Astrocyte (in vitro differentiated cells and primary cell): ENCODE results near the gene USP34. TPM values are rescaled to one million over a fixed set of nuclear protein-coding genes. Genes with fewer than 3 reads are reported as not detected.
"Not testable (repeated sequence)": the region's sequence is repeated elsewhere in the genome, so short reads cannot be mapped to it uniquely, and the experiment has no call there.

ENCODE experiments used
- DNase-seq: peaks from one replicate; pipeline ENCODE4 v3.0.0-alpha.2; 2010; ENCODE audit warnings: low read depth
- FAIRE-seq: peaks from 2 replicates; lab custom pipeline; 2011; peaks lifted over from hg19 to GRCh38; lab: Jason Lieb, UNC
- H2AFZ ChIP-seq: 2 replicates; pipeline ENCODE4 v1.6.0; 2012; ENCODE audit warnings: low read depth, low read length, inconsistent platforms
- H3K27ac ChIP-seq: 2 replicates; pipeline ENCODE4 v1.5.1; 2011; ENCODE audit warnings: low read depth, low read length, inconsistent platforms
- H3K27me3 ChIP-seq: 2 replicates; pipeline ENCODE4 v1.6.0; 2011; ENCODE audit warnings: low read length, inconsistent platforms; ENCODE audit not compliant: insufficient read depth
- H3K36me3 ChIP-seq: 2 replicates; pipeline ENCODE4 v1.5.1; 2011; ENCODE audit warnings: low read length, inconsistent platforms; ENCODE audit not compliant: insufficient read depth
- H3K4me1 ChIP-seq: 2 replicates; pipeline ENCODE4 v1.5.1; 2011; ENCODE audit warnings: low read length, inconsistent platforms; ENCODE audit not compliant: insufficient read depth
- H3K4me2 ChIP-seq: 2 replicates; pipeline ENCODE4 v1.6.0; 2012; ENCODE audit warnings: low read length, inconsistent platforms
- H3K4me3 ChIP-seq: 2 replicates; pipeline ENCODE4 v1.5.1; 2011; ENCODE audit warnings: low read depth, mild to moderate bottlenecking, low read length, inconsistent platforms; ENCODE audit not compliant: insufficient read depth
- H3K79me2 ChIP-seq: 2 replicates; pipeline ENCODE4 v1.6.0; 2012; ENCODE audit warnings: mild to moderate bottlenecking, low read length, inconsistent platforms; ENCODE audit not compliant: insufficient read depth
- H3K9ac ChIP-seq: 2 replicates; pipeline ENCODE4 v1.6.0; 2012; ENCODE audit warnings: mild to moderate bottlenecking, low read length, inconsistent platforms
- H3K9me3 ChIP-seq: 2 replicates; pipeline ENCODE4 v1.5.1; 2012; ENCODE audit warnings: low read depth, mild to moderate bottlenecking, low read length, inconsistent platforms; ENCODE audit not compliant: insufficient read depth
- H4K20me1 ChIP-seq: 2 replicates; pipeline ENCODE4 v1.6.0; 2012; ENCODE audit warnings: low read length, inconsistent platforms; ENCODE audit not compliant: insufficient read depth
- H3K27ac Mint-ChIP-seq: one replicate; pipeline ENCODE4 v1.8.0; 2021; ENCODE audit warnings: mild to moderate bottlenecking, mixed read lengths; ENCODE audit not compliant: unreplicated experiment
- H3K27me3 Mint-ChIP-seq: one replicate; pipeline ENCODE4 v1.8.0; 2021; ENCODE audit warnings: low read depth, mixed read lengths; ENCODE audit not compliant: unreplicated experiment
- H3K36me3 Mint-ChIP-seq: one replicate; pipeline ENCODE4 v1.8.0; 2021; ENCODE audit warnings: low read depth, mixed read lengths; ENCODE audit not compliant: unreplicated experiment
- H3K4me1 Mint-ChIP-seq: one replicate; pipeline ENCODE4 v1.8.0; 2021; ENCODE audit warnings: low read depth, mixed read lengths; ENCODE audit not compliant: unreplicated experiment
- H3K4me3 Mint-ChIP-seq: one replicate; pipeline ENCODE4 v1.8.0; 2021; ENCODE audit warnings: mild to moderate bottlenecking, moderate library complexity, mixed read lengths; ENCODE audit not compliant: unreplicated experiment
- H3K9me3 Mint-ChIP-seq: one replicate; pipeline ENCODE4 v1.8.0; 2021; ENCODE audit warnings: mild to moderate bottlenecking, mixed read lengths; ENCODE audit not compliant: unreplicated experiment
- EZH2 ChIP-seq: IDR thresholded peaks from 2 replicates; pipeline ENCODE4 v1.6.1; 2012; ENCODE audit warnings: mild to moderate bottlenecking, low read length, inconsistent platforms; ENCODE audit not compliant: insufficient read depth
- total RNA-seq: library from RNA; stranded (reverse); gene quantifications from 2 replicates; pipeline ENCODE4 v1.2.1, GENCODE V29; 2021
- TF ChIP-seq, protein P1 (sequence below): IDR thresholded peaks from 2 replicates; pipeline ENCODE4 v1.5.1; 2011; ENCODE audit warnings: low read depth, mild to moderate bottlenecking, inconsistent platforms, low read length, moderate library complexity; ENCODE audit not compliant: insufficient read depth

Gene USP34
- total RNA-seq, 1 donor from 2014 or later: 99.9 TPM

DNA sequence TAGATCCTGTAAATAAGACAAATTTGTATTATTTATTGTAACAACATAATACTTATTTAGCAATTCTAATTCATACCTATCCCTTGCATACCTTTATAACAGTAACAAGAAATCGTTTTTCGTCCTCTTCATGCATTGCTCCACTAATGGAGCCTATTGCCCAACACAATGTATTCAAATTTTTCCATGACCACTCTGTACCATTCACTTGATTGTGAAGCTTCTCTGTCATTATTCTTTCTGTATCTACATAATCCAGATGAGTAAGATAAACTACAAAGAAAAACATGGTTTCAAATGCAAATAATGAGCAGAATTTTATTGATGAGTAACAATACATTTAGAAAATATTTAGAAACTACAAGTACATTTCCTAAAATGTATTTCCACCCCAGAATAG lies 21.6 kb upstream of the USP34 start:
- Histone ChIP-seq H3K36me3 (peaks cover 66% of the 10 kb centered on the region), H3K27me3 (no peaks in the 10 kb centered on the region), H3K4me2 (no peak overlapping the region), H3K4me3 (no peak overlapping the region), H3K79me2 (peaks cover 42% of the 10 kb centered on the region), H3K9me3 (no peaks in the 10 kb centered on the region), H4K20me1 (peaks cover 24% of the 10 kb centered on the region), H3K27ac (no peak overlapping the region), H3K9ac (no peak overlapping the region), H2AFZ (no peak overlapping the region), H3K4me1 (no peaks in the 10 kb centered on the region)
- no peaks in the 10 kb centered on the region for H3K9me3 Mint-ChIP-seq
- H3K4me3 Mint-ChIP-seq: no peak overlapping the region
- peaks cover 17% of the 10 kb centered on the region for H3K36me3 Mint-ChIP-seq
- FAIRE-seq (no peak), DNase-seq (no peak)
- H3K4me1 Mint-ChIP-seq: peaks cover 6% of the 10 kb centered on the region
- no peak overlapping the region for H3K27ac Mint-ChIP-seq
- H3K27me3 Mint-ChIP-seq: no peaks in the 10 kb centered on the region
- TF ChIP-seq, protein P1, sequence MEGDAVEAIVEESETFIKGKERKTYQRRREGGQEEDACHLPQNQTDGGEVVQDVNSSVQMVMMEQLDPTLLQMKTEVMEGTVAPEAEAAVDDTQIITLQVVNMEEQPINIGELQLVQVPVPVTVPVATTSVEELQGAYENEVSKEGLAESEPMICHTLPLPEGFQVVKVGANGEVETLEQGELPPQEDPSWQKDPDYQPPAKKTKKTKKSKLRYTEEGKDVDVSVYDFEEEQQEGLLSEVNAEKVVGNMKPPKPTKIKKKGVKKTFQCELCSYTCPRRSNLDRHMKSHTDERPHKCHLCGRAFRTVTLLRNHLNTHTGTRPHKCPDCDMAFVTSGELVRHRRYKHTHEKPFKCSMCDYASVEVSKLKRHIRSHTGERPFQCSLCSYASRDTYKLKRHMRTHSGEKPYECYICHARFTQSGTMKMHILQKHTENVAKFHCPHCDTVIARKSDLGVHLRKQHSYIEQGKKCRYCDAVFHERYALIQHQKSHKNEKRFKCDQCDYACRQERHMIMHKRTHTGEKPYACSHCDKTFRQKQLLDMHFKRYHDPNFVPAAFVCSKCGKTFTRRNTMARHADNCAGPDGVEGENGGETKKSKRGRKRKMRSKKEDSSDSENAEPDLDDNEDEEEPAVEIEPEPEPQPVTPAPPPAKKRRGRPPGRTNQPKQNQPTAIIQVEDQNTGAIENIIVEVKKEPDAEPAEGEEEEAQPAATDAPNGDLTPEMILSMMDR: no peak
- TF ChIP-seq EZH2: no peak

DNA sequence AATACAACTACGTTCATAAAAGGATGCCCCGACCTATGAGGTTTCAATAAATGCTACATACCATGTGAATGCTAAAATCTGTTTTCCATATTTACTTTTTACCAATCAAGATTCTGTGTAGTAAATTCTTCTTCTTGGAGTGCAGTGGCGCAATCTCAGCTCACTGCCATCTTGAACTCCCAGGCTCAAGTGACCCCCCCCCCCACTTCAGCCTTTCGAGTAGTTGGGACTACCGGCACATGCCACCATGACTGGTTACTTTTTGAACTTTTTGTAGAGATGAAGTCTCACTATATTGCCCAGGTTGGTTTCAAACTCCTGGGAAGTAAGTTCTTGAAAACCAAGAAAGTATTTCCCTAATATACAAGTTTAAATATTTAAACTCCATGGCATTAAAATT lies 14.4 kb upstream of the USP34 start:
- H4K20me1 ChIP-seq: peaks cover 37% of the 10 kb centered on the region
- no peak overlapping the region for H3K9ac ChIP-seq
- no peaks in the 10 kb centered on the region for H3K27me3 ChIP-seq
- H3K79me2 ChIP-seq: peaks cover 46% of the 10 kb centered on the region
- DNase-seq (no peak), FAIRE-seq (no peak)
- no peaks in the 10 kb centered on the region for H3K9me3 Mint-ChIP-seq
- H3K4me1 Mint-ChIP-seq: no peaks in the 10 kb centered on the region
- peaks cover 65% of the 10 kb centered on the region for H3K36me3 ChIP-seq
- peaks cover 17% of the 10 kb centered on the region for H3K36me3 Mint-ChIP-seq
- H3K27me3 Mint-ChIP-seq: no peaks in the 10 kb centered on the region
- no peak overlapping the region for H3K4me2 ChIP-seq
- H3K27ac ChIP-seq: no peak overlapping the region
- TF ChIP-seq EZH2: no peak
- TF ChIP-seq, protein P1: no peak
- H3K4me3 ChIP-seq: no peak overlapping the region
- no peak overlapping the region for H3K27ac Mint-ChIP-seq
- no peak overlapping the region for H3K4me3 Mint-ChIP-seq
- H2AFZ ChIP-seq: no peak overlapping the region
- H3K9me3 ChIP-seq: no peaks in the 10 kb centered on the region
- no peaks in the 10 kb centered on the region for H3K4me1 ChIP-seq

DNA sequence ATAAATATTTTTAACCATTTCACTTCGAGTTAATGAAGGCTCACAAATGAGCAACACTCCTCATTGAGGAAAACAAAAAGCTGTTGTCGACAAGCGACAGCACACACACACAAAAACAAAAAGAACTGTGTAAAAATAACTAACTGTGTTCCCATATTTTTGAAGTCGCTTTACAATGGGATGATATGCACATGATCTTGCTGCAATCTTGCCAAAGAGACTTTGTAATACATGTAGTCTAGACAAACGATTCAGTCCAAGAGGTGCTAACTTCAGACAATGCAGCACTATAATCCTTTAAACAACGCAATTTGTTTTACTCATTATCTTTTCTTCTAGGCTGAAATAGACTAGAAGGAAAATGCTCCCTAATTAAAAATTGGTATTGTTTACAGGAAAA lies 7.2 kb upstream of the USP34 start:
- TF ChIP-seq, protein P1: no peak
- no peak for TF ChIP-seq EZH2
- Histone ChIP-seq H4K20me1 (peaks cover 27% of the 10 kb centered on the region), H3K9me3 (no peaks in the 10 kb centered on the region), H3K27me3 (no peaks in the 10 kb centered on the region), H3K27ac (no peak overlapping the region), H3K4me2 (no peak overlapping the region), H3K9ac (no peak overlapping the region), H3K4me3 (no peak overlapping the region), H2AFZ (no peak overlapping the region), H3K36me3 (peaks cover 50% of the 10 kb centered on the region), H3K79me2 (peaks cover 10% of the 10 kb centered on the region), H3K4me1 (no peaks in the 10 kb centered on the region)
- DNase-seq (no peak), FAIRE-seq (no peak)
- H3K4me1 Mint-ChIP-seq: no peaks in the 10 kb centered on the region
- peaks cover 11% of the 10 kb centered on the region for H3K36me3 Mint-ChIP-seq
- no peaks in the 10 kb centered on the region for H3K9me3 Mint-ChIP-seq
- no peak overlapping the region for H3K4me3 Mint-ChIP-seq
- no peak overlapping the region for H3K27ac Mint-ChIP-seq
- no peaks in the 10 kb centered on the region for H3K27me3 Mint-ChIP-seq

DNA sequence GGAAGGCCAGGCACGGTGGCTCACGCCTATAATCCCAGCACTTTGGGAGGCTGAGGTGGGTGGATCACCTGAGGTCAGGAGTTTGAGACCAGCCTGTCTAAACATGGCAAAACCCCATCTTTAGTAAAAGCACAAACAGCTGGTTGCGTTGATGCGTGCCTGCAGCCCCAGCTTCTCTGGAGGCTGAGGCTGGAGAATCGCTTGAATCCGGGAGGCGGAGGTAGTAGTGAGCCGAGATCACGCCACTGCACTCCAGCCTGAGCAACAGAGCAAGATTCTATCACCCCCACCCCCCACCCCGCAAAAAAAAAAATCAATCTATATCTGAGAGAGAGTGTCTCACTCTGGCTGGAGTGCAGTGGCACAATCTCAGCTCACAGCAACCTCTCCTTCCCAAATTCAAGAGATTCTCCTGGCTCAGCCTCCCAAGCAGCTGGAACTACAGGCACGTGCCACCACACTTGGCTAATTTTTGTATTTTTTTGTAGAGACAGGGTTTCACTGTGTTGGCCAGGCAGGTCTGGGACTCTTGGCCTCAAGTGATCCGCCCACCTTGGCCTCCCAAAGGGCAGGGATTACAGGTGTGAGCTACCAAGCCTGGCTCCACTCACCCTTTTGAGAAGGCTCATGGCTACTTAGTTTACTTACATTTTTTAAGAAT lies 6.2 kb upstream of the USP34 start:
- H3K27me3 Mint-ChIP-seq, H3K9ac ChIP-seq, DNase-seq, FAIRE-seq, H2AFZ ChIP-seq, H3K9me3 Mint-ChIP-seq, H3K4me1 ChIP-seq, H3K27ac Mint-ChIP-seq, H3K27ac ChIP-seq, H3K4me2 ChIP-seq, H3K4me3 ChIP-seq, H3K27me3 ChIP-seq, H3K9me3 ChIP-seq, H3K4me1 Mint-ChIP-seq, H3K36me3 Mint-ChIP-seq, H3K4me3 Mint-ChIP-seq: not testable (repeated sequence)
- H3K36me3 ChIP-seq: peaks cover 40% of the 10 kb centered on the region
- H3K79me2 ChIP-seq: peaks cover 11% of the 10 kb centered on the region
- H4K20me1 ChIP-seq: peaks cover 21% of the 10 kb centered on the region
